Measurements from ENCODE around the gene LMBRD1.
"Not testable (repeated sequence)": the region's sequence is repeated elsewhere in the genome, so short reads cannot be mapped to it uniquely, and the experiment has no call there.

The LMBRD1 gene

DNA sequence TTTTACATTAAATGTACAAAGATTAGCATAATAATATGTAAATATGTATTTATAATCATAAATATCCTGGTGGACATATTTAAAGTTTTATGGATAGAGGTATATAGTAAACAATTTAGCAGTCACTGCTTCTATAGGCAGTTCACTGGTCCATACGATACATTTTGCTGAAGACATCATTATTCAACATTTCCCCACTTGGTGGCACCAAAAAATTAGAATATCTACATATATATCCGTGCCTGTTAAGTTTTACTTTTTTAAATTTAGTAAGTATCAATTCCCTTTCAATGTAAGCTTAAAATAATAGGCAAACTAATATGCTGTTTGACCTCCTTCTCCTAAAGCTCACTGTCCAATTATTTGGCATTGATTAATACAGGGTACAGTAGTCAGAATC is 64.2 kb downstream of the LMBRD1 start:
- peak; percentile 33 for DNase-seq

DNA sequence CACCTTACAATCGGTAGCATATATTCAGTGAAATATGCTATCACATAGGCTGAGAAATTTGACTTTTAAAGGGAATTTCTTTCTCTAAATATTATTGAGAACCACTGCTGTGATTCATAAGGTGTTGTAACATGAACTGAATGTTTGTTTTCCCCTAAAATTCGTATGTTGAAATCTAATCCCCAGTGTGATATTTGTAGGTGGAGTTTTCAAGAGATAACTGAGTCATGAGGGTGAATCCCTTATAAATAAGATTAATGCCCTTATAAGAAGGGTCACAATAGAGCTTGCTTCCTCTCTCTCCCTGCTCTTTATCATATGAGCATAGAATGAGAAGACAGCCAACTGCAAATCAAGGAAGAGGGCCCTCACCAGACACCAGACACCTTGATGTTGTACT is 64.8 kb downstream of the LMBRD1 start:
- no peak for DNase-seq

DNA sequence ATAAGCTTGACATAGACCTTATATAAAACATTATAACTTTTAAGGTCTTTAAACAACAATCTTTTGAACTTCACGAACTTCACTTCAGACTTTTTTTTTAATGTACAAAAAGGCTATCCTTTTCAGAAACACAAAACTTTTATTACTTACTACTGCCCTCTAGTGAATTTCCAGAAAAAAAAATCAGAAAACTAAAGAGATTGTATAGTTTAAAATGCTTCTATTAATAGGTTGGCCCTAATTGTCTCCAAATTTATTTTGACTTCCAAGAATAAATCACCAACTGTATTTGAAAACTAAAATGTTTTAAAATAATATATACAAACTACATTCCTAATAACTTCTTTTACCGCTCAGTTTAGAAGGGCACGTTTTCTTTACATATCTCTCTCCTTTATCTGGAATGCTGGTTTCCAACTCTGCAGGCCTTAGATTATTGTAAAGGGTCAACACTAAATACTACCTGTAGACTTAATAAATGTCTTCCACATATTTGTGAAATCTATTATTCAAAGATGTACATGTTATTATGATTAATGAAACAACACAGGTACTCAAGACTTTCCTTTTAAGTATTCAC is 66.8 kb downstream of the LMBRD1 start:
- DNase-seq = no peak

DNA sequence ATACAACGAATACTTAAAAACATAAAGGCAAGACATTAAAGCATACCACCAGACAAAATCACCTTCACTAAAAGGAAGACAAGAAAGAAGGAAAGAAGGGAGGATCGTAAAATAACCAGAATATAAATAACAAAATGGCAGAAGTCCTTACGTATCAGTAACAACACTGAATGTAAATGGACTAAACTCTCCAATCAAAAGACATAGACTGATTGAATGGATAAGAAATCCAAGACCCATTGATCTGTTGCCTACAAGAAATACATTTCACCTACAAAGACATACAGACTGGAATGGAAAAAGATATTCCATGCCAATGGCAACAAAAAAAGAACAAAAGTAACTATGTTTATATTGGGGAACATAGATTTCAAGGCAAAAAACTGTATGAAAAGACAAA is 74.1 kb downstream of the LMBRD1 start:
- no peak for DNase-seq

DNA sequence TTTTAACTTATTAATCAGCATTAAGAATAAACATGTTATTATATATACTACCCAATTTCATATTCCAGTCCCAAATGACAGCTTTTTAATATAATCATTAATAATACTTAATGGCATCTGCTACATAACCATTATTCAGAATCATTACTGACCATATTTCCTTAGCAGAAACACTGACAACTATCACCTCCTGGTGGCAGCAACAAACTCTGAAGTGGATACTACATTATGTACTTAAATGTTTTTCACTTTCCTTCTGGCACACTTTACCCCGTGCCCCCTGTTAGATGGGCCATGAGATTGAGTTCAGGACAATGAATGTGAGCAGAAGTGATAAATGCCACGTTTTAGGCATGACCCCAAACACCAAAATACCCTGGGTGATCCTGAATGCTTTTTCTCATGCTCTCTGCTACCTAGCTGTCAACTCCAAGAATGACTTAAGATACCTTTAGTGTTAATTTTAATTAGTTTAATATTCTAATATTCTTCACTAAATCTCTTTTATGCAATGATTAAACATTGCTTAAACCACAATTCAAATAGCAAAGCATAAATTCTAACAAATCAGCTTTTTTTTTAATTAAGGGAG is 77.1 kb downstream of the LMBRD1 start:
- no peak for DNase-seq

DNA sequence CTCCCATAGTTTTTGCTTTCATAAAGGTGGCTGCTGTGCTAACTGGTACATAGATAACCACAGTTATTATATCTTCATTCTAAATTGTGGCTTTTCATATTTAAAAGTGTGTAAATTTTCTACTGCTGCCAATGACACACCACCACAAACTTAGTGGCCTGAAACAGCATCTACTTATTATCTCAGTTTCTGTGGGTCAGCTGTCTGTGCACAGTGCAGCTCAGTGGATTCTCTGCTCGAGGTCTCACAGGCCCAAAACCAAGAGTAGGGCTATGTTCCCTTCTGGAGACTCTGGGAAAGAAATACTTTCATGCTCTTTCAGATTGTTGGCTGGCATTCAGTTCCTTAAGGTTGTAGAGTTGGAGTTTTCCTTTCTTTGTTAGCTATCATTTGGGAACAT is 90.1 kb downstream of the LMBRD1 start:
- no peak for DNase-seq

DNA sequence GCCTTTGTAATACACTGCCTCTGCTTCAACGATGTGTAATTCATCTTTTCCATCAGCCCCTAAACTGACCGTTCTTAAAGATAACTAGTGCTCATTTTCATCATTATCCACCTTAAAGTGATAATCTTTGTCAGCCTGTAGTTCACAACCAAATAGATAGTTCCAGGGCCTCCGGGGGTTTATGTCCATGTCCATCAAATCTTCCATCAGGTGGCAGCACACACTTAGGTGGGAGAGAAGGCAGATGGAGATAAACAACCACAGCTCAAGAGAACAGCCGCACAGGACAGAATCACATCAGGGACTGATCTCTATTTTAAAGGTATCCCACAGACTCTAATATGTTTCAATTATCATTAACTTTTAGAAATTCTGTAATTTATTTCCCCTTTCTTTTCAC is 90.9 kb downstream of the LMBRD1 start:
- DNase-seq = no peak

DNA sequence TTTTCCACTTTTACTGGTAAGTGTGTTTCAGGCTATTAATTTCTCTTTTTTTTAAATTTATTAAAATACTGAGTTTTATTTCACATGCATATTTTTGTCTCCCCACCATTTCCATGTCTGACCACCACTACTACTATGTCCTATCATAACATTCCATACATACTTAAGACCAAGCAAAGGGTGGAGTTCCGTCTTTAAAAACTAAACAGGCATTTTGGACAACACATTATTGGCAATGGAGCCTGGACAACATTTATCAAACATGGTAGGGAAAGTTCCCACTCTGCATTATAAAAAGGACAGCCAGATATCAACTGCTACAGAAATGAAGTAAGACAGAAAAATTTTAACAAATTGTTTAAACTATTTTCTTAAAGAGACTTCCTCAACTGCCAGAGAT is 91.9 kb downstream of the LMBRD1 start:
- DNase-seq = no peak

DNA sequence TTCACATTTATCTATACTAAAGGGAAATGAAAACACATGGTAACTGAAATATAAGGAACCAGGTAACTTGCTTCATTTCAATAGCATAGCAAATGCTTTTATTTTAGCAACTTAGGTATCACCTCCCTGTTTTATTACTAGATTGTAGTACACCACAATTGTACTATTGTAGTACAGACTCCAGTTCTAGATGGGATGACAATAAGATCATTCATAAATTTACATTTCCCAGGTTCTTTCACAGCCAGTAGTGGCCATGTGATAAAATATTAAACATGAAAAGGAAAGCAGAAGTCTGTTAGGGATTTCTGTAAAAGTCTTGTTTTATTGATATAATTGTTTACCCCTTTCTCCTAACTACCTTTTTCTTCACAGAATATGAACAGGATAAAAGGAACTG is 97.2 kb downstream of the LMBRD1 start:
- DNase-seq = no peak

DNA sequence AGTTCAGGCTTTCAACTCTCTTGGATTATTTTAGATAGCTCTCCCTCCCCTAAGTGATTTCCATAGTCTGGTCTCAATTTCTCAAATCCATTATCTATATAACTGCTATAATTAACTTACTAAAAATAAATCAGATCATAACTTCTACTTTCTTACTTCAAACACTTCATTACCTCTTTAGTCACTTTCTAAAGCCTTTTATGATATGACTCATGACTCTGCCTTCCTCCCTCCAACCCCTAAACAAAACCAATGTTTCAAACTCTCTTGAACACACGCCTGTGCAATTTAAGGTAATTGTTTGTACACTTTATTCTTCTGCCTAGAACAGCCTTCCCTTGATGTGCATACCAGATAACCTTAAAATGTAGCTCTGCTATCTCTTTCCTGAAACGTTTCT is 100.5 kb downstream of the LMBRD1 start:
- DNase-seq = no peak

DNA sequence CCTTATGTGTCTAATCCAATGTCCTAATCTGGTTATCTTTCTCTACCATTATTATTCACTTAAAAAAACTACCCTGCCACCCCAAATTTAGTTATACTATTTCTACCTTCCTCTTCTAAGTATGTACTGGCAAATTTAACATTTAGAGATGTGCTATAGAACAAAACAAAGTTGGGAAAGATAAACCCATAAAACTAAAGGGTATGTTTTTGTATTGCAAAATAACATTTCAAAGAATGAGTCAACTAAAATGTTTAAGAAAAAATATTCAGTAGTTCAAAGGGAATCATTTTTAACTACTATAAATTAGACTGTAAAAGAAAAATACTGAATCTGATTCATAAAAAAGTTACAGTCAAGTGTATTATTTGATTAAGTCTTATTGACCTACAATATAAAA is 103.0 kb downstream of the LMBRD1 start:
- DNase-seq = no peak

DNA sequence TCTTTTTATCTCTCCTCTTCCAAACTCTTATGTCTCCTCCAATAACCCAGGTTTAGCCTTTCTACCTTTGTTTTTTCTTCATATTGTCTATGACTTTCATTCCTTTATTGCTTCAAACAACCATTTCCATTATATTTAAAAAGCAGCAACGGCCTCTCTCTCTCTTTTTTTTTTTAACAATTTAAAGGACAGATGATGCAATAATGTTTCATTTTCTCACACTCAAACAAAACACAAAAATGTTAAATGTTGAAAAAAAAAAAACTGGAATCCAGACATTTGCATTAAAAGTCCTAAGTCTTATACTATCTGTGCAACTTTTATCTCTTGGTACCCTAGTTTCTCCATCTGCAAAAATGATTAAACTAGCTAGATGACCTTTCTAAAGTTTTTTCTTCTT is 105.8 kb downstream of the LMBRD1 start:
- no peak for DNase-seq

DNA sequence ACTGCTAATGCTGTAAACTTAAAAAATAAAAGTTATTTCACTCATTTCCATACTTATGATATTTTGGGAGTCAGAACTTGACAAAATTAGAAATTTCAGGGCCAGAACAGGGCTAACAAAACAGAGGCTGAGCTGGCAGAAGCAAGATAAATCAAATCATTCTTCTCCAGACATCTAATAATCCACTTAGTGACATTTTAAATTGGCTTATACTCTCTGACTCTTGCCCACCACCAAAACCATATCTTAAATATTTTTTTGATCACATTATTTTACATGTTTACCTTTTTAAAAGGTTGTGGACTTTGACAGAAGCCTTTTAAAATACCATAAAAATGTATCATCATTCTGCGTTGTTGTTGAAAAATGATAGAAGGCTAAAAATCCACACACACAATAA is 116.5 kb downstream of the LMBRD1 start:
- DNase-seq = no peak

DNA sequence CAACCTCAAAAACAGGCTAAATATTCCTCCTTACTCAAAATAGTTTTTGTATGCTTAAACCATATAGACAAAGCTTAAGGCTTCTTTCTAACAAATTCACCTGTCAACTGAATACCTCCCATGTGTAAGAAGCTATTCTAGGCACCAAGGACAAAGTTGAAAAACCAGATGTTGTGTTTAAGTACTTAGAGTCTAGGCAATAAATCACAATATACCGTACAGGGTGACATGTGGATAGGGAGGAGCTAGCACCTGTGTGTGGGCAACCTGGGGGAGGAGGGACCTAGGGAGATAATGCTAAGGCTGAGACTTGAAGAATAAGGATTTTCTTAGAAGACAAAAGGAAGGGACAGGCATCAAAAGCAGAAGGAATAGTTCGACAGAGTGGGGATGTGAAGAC is 123.5 kb downstream of the LMBRD1 start:
- DNase-seq = no peak

DNA sequence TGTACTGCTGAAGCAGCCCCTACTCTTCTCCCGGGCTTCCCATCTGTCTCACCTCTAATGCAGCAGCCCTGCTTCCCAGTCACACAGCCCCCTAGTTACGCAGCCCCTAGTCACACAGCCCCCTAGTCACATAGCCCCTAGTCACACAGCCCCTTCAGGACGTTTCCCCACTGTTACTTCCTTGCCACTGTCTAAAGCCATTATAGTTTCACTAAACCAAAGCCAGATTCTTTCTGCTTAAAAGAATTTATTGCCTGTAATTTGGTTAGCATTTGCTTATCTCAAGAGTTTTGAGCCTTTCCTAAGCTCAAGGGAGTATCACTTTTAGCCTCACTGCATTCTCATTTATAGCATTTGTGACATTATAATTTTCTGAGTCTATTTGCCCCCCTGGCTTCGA is 127.9 kb downstream of the LMBRD1 start:
- no peak for DNase-seq

DNA sequence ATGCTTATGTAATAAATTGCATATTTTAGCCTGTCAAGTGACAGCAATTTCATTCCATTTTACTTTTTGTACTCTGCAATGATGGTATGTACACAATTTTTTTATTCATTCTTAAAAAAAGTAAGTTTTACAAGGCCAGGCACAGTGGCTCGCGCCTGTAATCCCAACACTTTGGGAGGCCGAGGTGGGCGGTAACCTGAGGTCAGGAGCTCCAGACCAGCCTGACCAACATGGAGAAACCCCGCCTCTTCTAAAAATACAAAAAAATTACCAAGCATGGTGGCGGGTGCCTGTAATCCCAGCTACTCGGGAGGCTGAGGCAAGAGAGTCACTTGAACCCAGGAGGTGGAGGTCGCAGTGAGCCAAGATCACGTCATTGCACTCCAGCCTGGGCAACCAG is 130.0 kb downstream of the LMBRD1 start:
- not testable (repeated sequence) for DNase-seq

DNA sequence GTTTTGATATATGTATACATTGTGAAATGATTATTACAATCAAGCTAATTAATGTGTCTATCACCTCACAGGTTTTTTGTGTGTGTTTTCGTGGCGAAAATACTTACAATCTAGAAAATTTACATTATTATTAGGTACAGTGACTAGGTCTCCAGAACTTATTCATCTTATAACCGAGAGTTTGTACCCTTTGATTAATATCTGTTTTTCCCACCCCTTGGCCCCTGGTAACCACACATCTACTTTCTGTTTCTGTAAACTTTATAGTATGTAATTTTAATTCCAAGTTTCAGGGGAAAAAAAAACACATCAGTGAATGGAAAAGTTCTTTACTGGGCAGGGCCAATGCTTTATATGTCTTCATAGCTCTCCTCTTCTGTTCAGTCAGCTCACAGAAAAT is 131.4 kb downstream of the LMBRD1 start:
- DNase-seq = no peak

DNA sequence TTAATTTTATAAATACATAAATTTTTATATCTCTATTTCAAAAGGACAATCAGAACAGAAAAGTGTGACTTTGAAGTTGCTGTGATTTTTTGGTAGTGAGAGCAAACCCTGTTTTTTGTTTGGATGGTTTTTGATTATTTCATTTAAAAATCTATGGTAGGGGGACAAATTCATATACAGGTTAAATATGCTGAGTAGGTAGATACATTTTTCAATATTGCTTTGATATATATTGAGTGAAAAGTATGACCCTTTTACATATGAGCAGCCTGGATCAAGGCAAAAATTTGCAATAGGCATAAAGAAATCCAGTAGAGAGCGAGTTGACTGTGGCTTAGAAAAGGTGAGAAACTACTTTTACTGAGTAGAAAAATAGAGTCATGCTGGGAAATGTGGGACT is 132.3 kb downstream of the LMBRD1 start:
- DNase-seq = no peak

DNA sequence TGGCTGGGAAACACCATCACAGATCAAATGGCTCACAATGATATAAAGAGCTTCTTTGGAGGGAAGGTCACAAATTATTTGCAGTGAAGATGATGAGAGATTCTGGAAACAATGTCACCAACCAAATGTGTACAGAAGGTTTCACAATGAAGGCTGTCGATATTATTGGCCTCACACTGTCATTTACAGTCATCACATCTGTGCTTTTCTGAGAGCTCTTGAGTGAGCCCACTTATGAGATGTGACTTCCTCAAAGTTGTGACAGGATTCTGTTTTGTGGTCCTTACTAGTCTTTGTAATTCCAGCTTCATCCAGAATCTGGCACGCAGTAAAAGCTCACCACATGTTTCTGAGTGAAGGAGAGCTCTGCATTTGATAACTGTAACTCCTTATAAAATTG is 133.6 kb downstream of the LMBRD1 start:
- DNase-seq = no peak

DNA sequence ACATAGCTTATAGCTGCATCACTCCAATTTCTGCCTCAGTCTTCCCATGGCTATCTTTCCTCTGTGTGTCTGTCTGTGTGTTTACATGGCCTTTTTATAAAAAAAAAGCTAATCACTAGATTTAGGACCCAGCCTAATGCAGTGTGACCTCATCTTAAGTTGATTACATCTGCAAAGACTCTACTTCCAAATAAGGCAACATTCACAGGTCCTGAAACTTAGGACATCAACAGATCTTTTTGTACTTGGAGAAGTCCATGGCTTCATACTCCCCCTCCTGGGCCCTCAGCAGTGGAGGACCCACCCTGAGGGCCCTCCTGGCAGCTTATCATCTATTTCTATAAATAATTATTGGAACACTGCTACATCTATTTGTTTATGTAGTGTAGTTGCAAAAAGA is 146.1 kb downstream of the LMBRD1 start:
- DNase-seq = no peak

DNA sequence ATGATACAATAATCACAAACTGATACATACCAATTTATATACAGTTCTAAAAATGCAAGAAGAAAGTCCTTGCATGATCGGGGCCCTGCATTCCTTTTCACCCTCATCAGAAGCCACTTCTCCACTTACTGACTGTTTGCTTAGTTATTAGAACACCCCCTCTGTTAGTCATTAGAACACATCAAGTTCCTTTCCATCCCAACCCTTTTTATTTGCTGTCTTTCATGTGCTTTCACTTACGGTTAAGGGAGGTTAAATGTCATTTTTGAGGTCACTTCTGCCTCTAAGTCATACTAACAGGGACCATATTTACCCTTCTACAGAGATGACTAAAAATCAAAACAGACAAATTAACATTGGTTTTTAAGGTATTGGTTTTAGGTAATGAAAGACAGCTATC is 149.1 kb downstream of the LMBRD1 start:
- DNase-seq = no peak

DNA sequence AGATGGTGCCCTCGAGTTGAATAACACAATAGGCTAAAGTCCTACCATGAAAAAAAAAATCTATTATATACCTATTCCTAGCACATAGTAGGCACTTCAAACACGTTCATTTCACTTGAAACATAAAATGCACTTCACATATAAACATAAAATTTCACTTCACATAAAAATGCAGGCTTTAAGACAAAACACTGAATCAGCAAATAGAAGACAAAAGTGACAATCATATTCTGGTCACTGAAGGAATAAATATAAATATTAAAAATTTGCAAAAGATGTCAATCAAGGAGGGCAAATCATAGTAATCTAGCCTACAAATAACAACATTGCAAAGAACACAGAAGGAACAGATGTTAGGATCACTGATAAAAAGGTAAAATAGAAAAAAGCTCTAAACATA is 153.1 kb downstream of the LMBRD1 start:
- DNase-seq = no peak

DNA sequence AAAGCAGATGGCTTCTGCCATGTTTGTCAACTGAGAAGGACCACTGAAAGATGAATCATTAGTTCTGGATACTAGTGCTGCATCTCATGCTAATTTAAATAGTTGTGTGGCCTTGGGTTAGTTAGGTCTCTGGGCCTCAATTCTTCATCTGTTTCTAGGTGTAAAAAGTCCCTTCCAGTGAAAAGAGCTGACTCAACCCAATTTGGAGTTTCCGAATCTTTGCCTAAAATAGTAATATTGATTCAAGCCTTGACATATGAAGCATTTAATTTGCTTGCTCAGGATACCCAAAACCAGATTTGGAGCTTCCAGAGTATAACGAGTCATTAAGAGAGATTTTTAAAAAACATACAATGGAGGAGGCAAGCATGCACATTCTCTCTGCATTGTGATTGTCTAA is 163.9 kb downstream of the LMBRD1 start:
- DNase-seq = no peak

DNA sequence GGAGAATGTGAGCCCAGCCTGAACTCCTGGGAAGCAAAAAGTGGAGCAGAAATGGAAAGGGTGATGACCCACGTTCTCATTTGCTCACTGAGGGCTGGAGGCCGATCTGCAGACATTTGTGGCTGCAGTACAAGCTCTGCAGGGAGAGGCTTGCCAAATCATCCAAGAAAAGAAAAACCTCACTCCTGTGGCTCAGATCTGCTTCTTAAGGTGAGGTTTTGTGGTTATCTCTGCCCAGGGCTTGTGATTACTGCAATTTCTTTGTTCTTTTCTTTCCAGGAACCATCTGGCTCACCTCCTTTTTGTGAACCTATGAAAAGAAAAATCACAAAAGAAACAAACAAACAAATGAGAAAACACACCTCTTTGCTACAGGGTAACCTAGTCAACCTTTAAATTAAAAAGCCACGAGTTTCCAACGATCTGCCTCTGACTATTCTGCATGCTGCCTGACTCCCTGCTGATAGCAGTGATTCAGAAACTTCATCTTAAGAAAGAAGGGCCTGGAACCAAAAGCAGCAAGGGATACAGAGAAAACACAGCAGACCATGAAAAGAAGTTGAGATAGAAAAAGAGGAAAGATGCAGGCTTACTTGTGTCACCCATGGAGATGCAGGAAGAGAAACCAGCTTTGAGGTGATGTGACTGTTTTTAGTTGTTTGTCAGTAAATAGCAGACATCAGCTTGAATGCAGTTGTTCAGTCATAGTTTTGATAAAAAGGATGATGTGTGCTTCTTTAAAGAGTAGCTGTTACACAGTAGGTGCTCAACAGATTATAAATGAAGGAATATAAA is 165.1 kb downstream of the LMBRD1 start:
- peak; percentile 4 for DNase-seq

DNA sequence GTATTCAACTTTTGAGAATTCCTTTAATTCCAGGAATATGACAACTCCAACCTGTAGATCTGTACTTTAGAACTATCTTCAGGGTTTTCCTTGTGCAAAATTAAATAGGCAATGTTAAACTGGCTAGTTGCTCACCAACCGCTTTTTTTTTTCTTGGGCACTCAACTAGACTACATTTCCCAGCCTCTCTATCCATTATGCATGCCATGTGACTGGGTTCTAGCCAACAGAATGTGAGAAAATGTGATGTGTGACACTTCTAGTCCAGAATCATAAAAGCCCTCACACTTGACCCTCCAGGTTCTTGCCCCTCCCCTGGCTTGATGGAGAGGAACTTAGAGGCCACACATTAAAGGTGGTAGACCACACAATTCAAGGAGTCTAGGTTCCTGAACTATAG is 166.0 kb downstream of the LMBRD1 start:
- no peak for DNase-seq
